ENCODE measurements around the gene NWD2. TPM values are rescaled to one million over a fixed set of nuclear protein-coding genes. Genes with fewer than 3 reads are reported as not detected.

The NWD2 gene
- total RNA-seq, 1 experiment from 2014 or later, result not detected

- H3K27ac ChIP-seq, result no peak overlapping the region
- H3K4me3 ChIP-seq, result no peak overlapping the region
- H2AFZ ChIP-seq, result no peak overlapping the region
- DNase-seq, result no peak
- CTCF ChIA-PET, result no interaction called here
- no TSS peak for BruUV-seq (replicated peaks)
- POLR2A ChIA-PET (ENCODE audit: unreplicated experiment), result no interaction called here
- no peak overlapping the region for H3K4me2 ChIP-seq
- H3K4me1 ChIP-seq (replicated peaks; ENCODE audit: insufficient read depth), result no peaks in the 10 kb centered on the region
- no peaks in the 10 kb centered on the region for H3K79me2 ChIP-seq (ENCODE audit: low read depth)
- no peaks in the 10 kb centered on the region for H3K9me2 ChIP-seq (ENCODE audit: insufficient read depth)
- intact Hi-C loops (cut with micrococcal nuclease; ENCODE audit: unreplicated experiment), result no loop called here
- TF ChIP-seq EZH2 (IDR thresholded peaks at IDR 0.05; ENCODE audit: low read depth) (no peak), CTCF (conservative IDR thresholded peaks at IDR 0.05) (no peak)
- H3K36me3 ChIP-seq (ENCODE audit: low read depth), result no peaks in the 10 kb centered on the region
- H3K27me3 ChIP-seq (ENCODE audit: insufficient read depth, low read depth), result no peaks in the 10 kb centered on the region
- H3K9me3 ChIP-seq (ENCODE audit: insufficient read depth, low read depth), result no peaks in the 10 kb centered on the region
- H4K20me1 ChIP-seq (ENCODE audit: insufficient read depth), result no peaks in the 10 kb centered on the region
- H3F3A ChIP-seq (ENCODE audit: insufficient read depth, low read depth), result no peaks in the 10 kb centered on the region
These were observed 148.8 kb downstream of the NWD2 start for GRCh38 chr4:37393321-37393720.

GRCh38 chr4:37393889-37394288 lies 149.3 kb downstream of the NWD2 start:
- H3K4me1 ChIP-seq (replicated peaks; ENCODE audit: insufficient read depth), result no peaks in the 10 kb centered on the region
- H3K27ac ChIP-seq, result no peak overlapping the region
- no peak for DNase-seq
- no peak overlapping the region for H3K4me2 ChIP-seq
- H3K9me3 ChIP-seq (ENCODE audit: insufficient read depth, low read depth), result no peaks in the 10 kb centered on the region
- H3K9me2 ChIP-seq (ENCODE audit: insufficient read depth), result no peaks in the 10 kb centered on the region
- H4K20me1 ChIP-seq (ENCODE audit: insufficient read depth), result no peaks in the 10 kb centered on the region
- no peaks in the 10 kb centered on the region for H3K79me2 ChIP-seq (ENCODE audit: low read depth)
- intact Hi-C loops (cut with micrococcal nuclease; ENCODE audit: unreplicated experiment), result no loop called here
- H3K27me3 ChIP-seq (ENCODE audit: insufficient read depth, low read depth), result no peaks in the 10 kb centered on the region
- no peak overlapping the region for H2AFZ ChIP-seq
- no TSS peak for BruUV-seq (replicated peaks)
- no peak overlapping the region for H3K4me3 ChIP-seq
- ChIA-PET POLR2A (ENCODE audit: unreplicated experiment) (no interaction called here), CTCF (no interaction called here)
- TF ChIP-seq EZH2 (IDR thresholded peaks at IDR 0.05; ENCODE audit: low read depth) (no peak), CTCF (conservative IDR thresholded peaks at IDR 0.05) (no peak)
- H3F3A ChIP-seq (ENCODE audit: insufficient read depth, low read depth), result no peaks in the 10 kb centered on the region
- H3K36me3 ChIP-seq (ENCODE audit: low read depth), result no peaks in the 10 kb centered on the region

GRCh38 chr4:37397505-37397904 lies 153.0 kb downstream of the NWD2 start:
- H3K27me3 ChIP-seq (ENCODE audit: insufficient read depth, low read depth), result no peaks in the 10 kb centered on the region
- H4K20me1 ChIP-seq (ENCODE audit: insufficient read depth), result no peaks in the 10 kb centered on the region
- no peaks in the 10 kb centered on the region for H3K4me1 ChIP-seq (replicated peaks; ENCODE audit: insufficient read depth)
- no peaks in the 10 kb centered on the region for H3K79me2 ChIP-seq (ENCODE audit: low read depth)
- no peaks in the 10 kb centered on the region for H3K9me2 ChIP-seq (ENCODE audit: insufficient read depth)
- H3K36me3 ChIP-seq (ENCODE audit: low read depth), result no peaks in the 10 kb centered on the region
- no peak for DNase-seq
- no peaks in the 10 kb centered on the region for H3K9me3 ChIP-seq (ENCODE audit: insufficient read depth, low read depth)
- POLR2A ChIA-PET (ENCODE audit: unreplicated experiment), result no interaction called here
- H3K27ac ChIP-seq, result no peak overlapping the region
- BruUV-seq (replicated peaks), result no TSS peak
- no peaks in the 10 kb centered on the region for H3F3A ChIP-seq (ENCODE audit: insufficient read depth, low read depth)
- intact Hi-C loops (cut with micrococcal nuclease; ENCODE audit: unreplicated experiment), result no loop called here
- no peak overlapping the region for H3K4me3 ChIP-seq
- no peak overlapping the region for H3K4me2 ChIP-seq
- CTCF ChIA-PET, result no interaction called here
- no peak for TF ChIP-seq CTCF (conservative IDR thresholded peaks at IDR 0.05)
- no peak for TF ChIP-seq EZH2 (IDR thresholded peaks at IDR 0.05; ENCODE audit: low read depth)
- no peak overlapping the region for H2AFZ ChIP-seq
